Measurements from ENCODE around the gene NFKBIE.
"Not testable (repeated sequence)": the region's sequence is repeated elsewhere in the genome, so short reads cannot be mapped to it uniquely, and the experiment has no call there.

NFKBIE gene

GRCh38 chr6:44265007-44265721 is at the start of gene NFKBIE:
Gene NFKBIE, minus strand, starts transcription at chr6:44265551. Its CDS starts 205 bp downstream, at chr6:44265346.
- DNase-seq (ENCODE audit: low read depth in 1 of 2, low spot score in 1 of 2), result peak; percentile 85 to 96

- not testable (repeated sequence) for DNase-seq (ENCODE audit: low read depth in 1 of 2, low spot score in 1 of 2)
Measured at GRCh38 chr6:44314657-44315056, 49.3 kb upstream of the NFKBIE start.

- peak; percentile 87 to 96 for DNase-seq (ENCODE audit: low read depth in 1 of 2, low spot score in 1 of 2)
Measured at GRCh38 chr6:44312901-44313788, 47.8 kb upstream of the NFKBIE start, which contains the start of gene AARS2. Gene AARS2, minus strand, starts transcription at chr6:44313347. Its CDS starts 24 bp downstream, at chr6:44313323.

GRCh38 chr6:44311767-44312166 is 46.4 kb upstream of the NFKBIE start:
- no peak for DNase-seq (ENCODE audit: low read depth in 1 of 2, low spot score in 1 of 2)

- no peak for DNase-seq (ENCODE audit: low read depth in 1 of 2, low spot score in 1 of 2)
Measured at GRCh38 chr6:44311304-44311703, 46.0 kb upstream of the NFKBIE start.

GRCh38 chr6:44310241-44310640 is 44.9 kb upstream of the NFKBIE start:
- DNase-seq (ENCODE audit: low read depth in 1 of 2, low spot score in 1 of 2), result no peak

GRCh38 chr6:44309631-44310030 is 44.3 kb upstream of the NFKBIE start:
- no peak for DNase-seq (ENCODE audit: low read depth in 1 of 2, low spot score in 1 of 2)

- no peak for DNase-seq (ENCODE audit: low read depth in 1 of 2, low spot score in 1 of 2)
Measured at GRCh38 chr6:44309092-44309491, 43.7 kb upstream of the NFKBIE start.

- no peak for DNase-seq (ENCODE audit: low read depth in 1 of 2, low spot score in 1 of 2)
Measured at GRCh38 chr6:44307217-44307616, 41.9 kb upstream of the NFKBIE start.

GRCh38 chr6:44306710-44307109 is 41.4 kb upstream of the NFKBIE start:
- DNase-seq (ENCODE audit: low read depth in 1 of 2, low spot score in 1 of 2), result no peak

GRCh38 chr6:44305200-44305725 is 39.9 kb upstream of the NFKBIE start:
- DNase-seq (ENCODE audit: low read depth in 1 of 2, low spot score in 1 of 2), result no peak

GRCh38 chr6:44304282-44305199 is 39.2 kb upstream of the NFKBIE start:
- peak in 1 of 2 donors; percentile 26 for DNase-seq (ENCODE audit: low read depth in 1 of 2, low spot score in 1 of 2)

- no peak for DNase-seq (ENCODE audit: low read depth in 1 of 2, low spot score in 1 of 2)
Measured at GRCh38 chr6:44303842-44304241, 38.5 kb upstream of the NFKBIE start.

- no peak for DNase-seq (ENCODE audit: low read depth in 1 of 2, low spot score in 1 of 2)
Measured at GRCh38 chr6:44302856-44303255, 37.5 kb upstream of the NFKBIE start.

GRCh38 chr6:44301782-44302564 is 36.6 kb upstream of the NFKBIE start:
- DNase-seq (ENCODE audit: low read depth in 1 of 2, low spot score in 1 of 2), result no peak

GRCh38 chr6:44301106-44301505 is 35.8 kb upstream of the NFKBIE start:
- no peak for DNase-seq (ENCODE audit: low read depth in 1 of 2, low spot score in 1 of 2)

GRCh38 chr6:44300292-44300823 is 35.0 kb upstream of the NFKBIE start:
- no peak for DNase-seq (ENCODE audit: low read depth in 1 of 2, low spot score in 1 of 2)

GRCh38 chr6:44298864-44299263 is 33.5 kb upstream of the NFKBIE start:
- DNase-seq (ENCODE audit: low read depth in 1 of 2, low spot score in 1 of 2), result no peak

- DNase-seq (ENCODE audit: low read depth in 1 of 2, low spot score in 1 of 2), result no peak
Measured at GRCh38 chr6:44298055-44298803, 32.9 kb upstream of the NFKBIE start.

Measured in activated T-helper 1 cell treated with anti-CD3 and anti-CD28 coated beads, Interleukin-2, amount 50 U/mL, for 16 hours (primary cell).